Endodermal cell (in vitro differentiated cells): ENCODE measurements around the gene DLGAP1. TPM values are rescaled to one million over a fixed set of nuclear protein-coding genes. Genes with fewer than 3 reads are reported as not detected.

Experiments
- DNase-seq: peaks from one replicate; pipeline ENCODE4 v3.0.0-alpha.2; 2017
- H3K27ac ChIP-seq: 2 replicates; pipeline ENCODE4 v1.5.1; 2013; ENCODE audit warnings: mild to moderate bottlenecking, low read depth, low read length, moderate library complexity
- H3K27me3 ChIP-seq: 2 replicates; pipeline ENCODE4 v1.6.1; 2013; ENCODE audit warnings: mild to moderate bottlenecking, low read length, moderate library complexity; ENCODE audit not compliant: insufficient read depth, control insufficient read depth, poor library complexity, severe bottlenecking
- H3K36me3 ChIP-seq: 2 replicates; pipeline ENCODE4 v1.7.0; 2013; ENCODE audit warnings: mild to moderate bottlenecking, low read length, moderate library complexity; ENCODE audit not compliant: control insufficient read depth, insufficient read depth
- H3K4me1 ChIP-seq: one replicate; pipeline ENCODE4 v1.7.0; 2013; ENCODE audit warnings: low read length; ENCODE audit not compliant: control insufficient read depth, insufficient read depth
- H3K4me3 ChIP-seq: 2 replicates; pipeline ENCODE4 v1.5.1; 2013; ENCODE audit warnings: mild to moderate bottlenecking, low read length, moderate library complexity
- H3K9ac ChIP-seq: 2 replicates; pipeline ENCODE4 v1.6.1; 2013; ENCODE audit warnings: mild to moderate bottlenecking, low read length, moderate library complexity; ENCODE audit not compliant: poor library complexity, severe bottlenecking; ENCODE audit errors: extremely low read depth
- H3K9me3 ChIP-seq: 2 replicates; pipeline ENCODE4 v1.6.1; 2013; ENCODE audit warnings: mild to moderate bottlenecking, low read length, moderate library complexity; ENCODE audit not compliant: control insufficient read depth
- H3K27ac Mint-ChIP-seq: 2 replicates; pipeline ENCODE4 v1.8.0; 2020; ENCODE audit warnings: mixed read lengths
- H3K27me3 Mint-ChIP-seq: 2 replicates; pipeline ENCODE4 v1.8.0; 2021; ENCODE audit warnings: mild to moderate bottlenecking, mixed read lengths; ENCODE audit not compliant: insufficient read depth
- H3K36me3 Mint-ChIP-seq: 2 replicates; pipeline ENCODE4 v1.8.0; 2020; ENCODE audit warnings: low read depth, mixed read lengths
- H3K4me1 Mint-ChIP-seq: 2 replicates; pipeline ENCODE4 v1.8.0; 2020; ENCODE audit warnings: mixed read lengths
- H3K4me3 Mint-ChIP-seq: 2 replicates; pipeline ENCODE4 v1.8.0; 2020; ENCODE audit warnings: mild to moderate bottlenecking, moderate library complexity, mixed read lengths
- H3K9me3 Mint-ChIP-seq: 2 replicates; pipeline ENCODE4 v1.8.0; 2020; ENCODE audit warnings: mild to moderate bottlenecking, mixed read lengths
- CTCF ChIP-seq: fragments of 200-600 bp; sonication (generic); conservative IDR thresholded peaks from 2 replicates; pipeline ENCODE4 v1.5.0; 2021; ENCODE audit warnings: antibody characterized with exemption, mild to moderate bottlenecking
- WGBS, 2 experiments: methylation state at CpG; one replicate each; pipeline versions ENCODE4 v1.1.5 to v1.1.7; 2013; ENCODE audit warnings: missing lambda C conversion rate in 2 of 2, mixed read lengths in 1 of 2; ENCODE audit not compliant: insufficient coverage in 1 of 2, insufficient read length in 1 of 2; 5-methylcytosine and 5-hydroxymethylcytosine counted together
- total RNA-seq, 2 donors: library from RNA; stranded (reverse); fragmentation: NEBNext Ultra II Directional in 1 of 2; extraction: Animal tissue kit (Norgen Biotek cat#: 25700) in 1 of 2; gene quantifications; 2 replicates in 1 of 2; 3 replicates in 1 of 2; pipeline ENCODE4 v1.2.1, GENCODE V29; 2021

The DLGAP1 gene
- total RNA-seq, 2 donors from 2014 or later: 11.5 to 21.5 TPM

- no peaks in the 10 kb centered on the region for H3K27me3 Mint-ChIP-seq
- peaks cover 18% of the 10 kb centered on the region for H3K4me1 Mint-ChIP-seq
- H3K36me3 Mint-ChIP-seq: peaks cover 7% of the 10 kb centered on the region
- no peaks in the 10 kb centered on the region for H3K9me3 Mint-ChIP-seq
- TF ChIP-seq CTCF: no peak
- H3K27ac Mint-ChIP-seq: no peak overlapping the region
- no peak for DNase-seq
- 92 to 94% methylated on average over 2 to 3 of the region's 3 CpGs for WGBS, 2 experiments
- no peak overlapping the region for H3K27ac ChIP-seq
- no peaks in the 10 kb centered on the region for H3K4me1 ChIP-seq
- no peak overlapping the region for H3K4me3 ChIP-seq
- no peaks in the 10 kb centered on the region for H3K27me3 ChIP-seq
- H3K9ac ChIP-seq: no peak overlapping the region
- no peak overlapping the region for H3K4me3 Mint-ChIP-seq
- H3K36me3 ChIP-seq: peaks cover 3% of the 10 kb centered on the region
- H3K9me3 ChIP-seq: no peaks in the 10 kb centered on the region
Measured at GRCh38 chr18:3874581-3874980, 580.5 kb downstream of the DLGAP1 start.

- H3K27ac Mint-ChIP-seq: no peak overlapping the region
Measured at GRCh38 chr18:3874125-3874524, 581.0 kb downstream of the DLGAP1 start.

GRCh38 chr18:3873698-3874097 lies 581.4 kb downstream of the DLGAP1 start:
- H3K27me3 ChIP-seq: no peaks in the 10 kb centered on the region
- Mint-ChIP-seq H3K27me3 (no peaks in the 10 kb centered on the region), H3K9me3 (no peaks in the 10 kb centered on the region), H3K36me3 (peaks cover 1% of the 10 kb centered on the region), H3K4me3 (no peak overlapping the region), H3K27ac (no peak overlapping the region), H3K4me1 (peaks cover 22% of the 10 kb centered on the region)
- H3K36me3 ChIP-seq: peaks cover under 1% of the 10 kb centered on the region
- no peak overlapping the region for H3K4me3 ChIP-seq
- H3K9ac ChIP-seq: no peak overlapping the region
- TF ChIP-seq CTCF: no peak
- DNase-seq: no peak
- peaks cover 2% of the 10 kb centered on the region for H3K4me1 ChIP-seq
- H3K9me3 ChIP-seq: no peaks in the 10 kb centered on the region
- WGBS, 2 experiments: 90% methylated on average over 1 of the region's 1 CpG; no CpG with 5 or more reads in 1 of the 2 experiments
- no peak overlapping the region for H3K27ac ChIP-seq

More at GRCh38 chr18:3874125-3874524, 581.0 kb downstream of the DLGAP1 start:
- Mint-ChIP-seq H3K36me3 (peaks cover 5% of the 10 kb centered on the region), H3K9me3 (no peaks in the 10 kb centered on the region), H3K27me3 (no peaks in the 10 kb centered on the region), H3K4me3 (no peak overlapping the region), H3K4me1 (peaks cover 18% of the 10 kb centered on the region)
- Histone ChIP-seq H3K27me3 (no peaks in the 10 kb centered on the region), H3K4me3 (no peak overlapping the region), H3K4me1 (peaks cover 1% of the 10 kb centered on the region), H3K9me3 (no peaks in the 10 kb centered on the region), H3K9ac (no peak overlapping the region), H3K36me3 (peaks cover 3% of the 10 kb centered on the region), H3K27ac (no peak overlapping the region)
- DNase-seq: no peak
- no peak for TF ChIP-seq CTCF
- WGBS, 2 experiments: 37 to 45% methylated on average over 2 to 7 of the region's 7 CpGs
